Measurements from ENCODE around the gene ILK.

DNA sequence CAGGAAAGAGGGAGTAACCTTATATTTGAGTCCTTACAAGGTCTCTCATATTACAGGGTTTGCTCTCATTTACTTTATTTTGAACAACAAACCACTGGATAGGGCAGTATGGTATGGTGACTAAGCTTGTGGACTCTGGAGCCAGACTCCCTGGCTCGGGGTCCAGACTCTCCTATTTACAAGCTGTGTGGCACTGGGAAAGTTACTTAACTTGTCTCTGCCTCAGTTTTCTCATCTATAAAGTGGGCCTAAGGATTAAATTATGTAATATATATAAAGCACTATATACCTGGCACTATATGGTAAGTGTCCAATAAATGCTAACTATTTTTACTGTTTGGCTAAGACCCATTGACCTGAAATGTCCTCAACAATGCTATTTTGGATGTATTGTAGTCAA, 53.8 kb downstream of the ILK start:
- no peak for TF ChIP-seq POLR2AphosphoS5 (IDR thresholded peaks at IDR 0.05; ENCODE audit: borderline replicate concordance, low read depth, low read length)
- no peak for TF ChIP-seq EZH2 (IDR thresholded peaks at IDR 0.05)

Measured in SK-N-MC (cell line).